ENCODE measurements around the gene EXOC3L1. TPM values are rescaled to one million over a fixed set of nuclear protein-coding genes. Genes with fewer than 3 reads are reported as not detected.

The EXOC3L1 gene
- polyA plus RNA-seq, 2 donors: 1.2 to 1.5 TPM

- H3K36me3 ChIP-seq (ENCODE audit: control insufficient read depth in 2 of 2, insufficient read depth in 2 of 2, low read length in 1 of 2): no peaks in the 10 kb centered on the region
- 5 to 7% methylated on average over 45 to 59 of the region's 59 CpGs for WGBS, 2 donors
- no peaks in the 10 kb centered on the region for H3K9me3 ChIP-seq (ENCODE audit: control insufficient read depth in 2 of 2, insufficient read depth in 1 of 2, low read depth in 1 of 2, low read length in 1 of 2)
- H3K4me1 ChIP-seq (ENCODE audit: control insufficient read depth in 2 of 2, insufficient read depth in 2 of 2, low read length in 1 of 2): peaks cover 9 to 16% of the 10 kb centered on the region in 2 donors
- H3K4me3 ChIP-seq (ENCODE audit: low read depth in 1 of 2, low read length in 2 of 2): peak overlapping the region; percentile 60 to 91
- H3K27ac ChIP-seq (ENCODE audit: low read depth in 2 of 2, low read length in 1 of 2): peak overlapping the region; percentile 97 to 99
- H3K27me3 ChIP-seq (ENCODE audit: control insufficient read depth in 1 of 2, insufficient read depth in 2 of 2, low read length in 2 of 2): no peaks in the 10 kb centered on the region
Measured at GRCh38 chr16:67184453-67184994, 5.4 kb downstream of the EXOC3L1 start.

- Histone ChIP-seq H3K4me3 (ENCODE audit: low read depth in 1 of 2, low read length in 2 of 2) (peak within 1 kb of the TSS; percentile 60 to 91), H3K27ac (ENCODE audit: low read depth in 2 of 2, low read length in 1 of 2) (peak within 1 kb of the TSS; percentile 97 to 99), H3K27me3 (ENCODE audit: control insufficient read depth in 1 of 2, insufficient read depth in 2 of 2, low read length in 2 of 2) (no peaks in the 10 kb centered on the region), H3K36me3 (ENCODE audit: control insufficient read depth in 2 of 2, insufficient read depth in 2 of 2, low read length in 1 of 2) (no peaks in the 10 kb centered on the region), H3K9me3 (ENCODE audit: control insufficient read depth in 2 of 2, insufficient read depth in 1 of 2, low read depth in 1 of 2, low read length in 1 of 2) (no peaks in the 10 kb centered on the region), H3K4me1 (ENCODE audit: control insufficient read depth in 2 of 2, insufficient read depth in 2 of 2, low read length in 1 of 2) (peaks cover 9 to 21% of the 10 kb centered on the region in 2 donors)
- 0% methylated on average over 69 to 77 of the region's 77 CpGs for WGBS, 2 donors
Measured at GRCh38 chr16:67183627-67184452, 6.1 kb downstream of the EXOC3L1 start, which contains the start of gene MATCAP1. Gene MATCAP1, minus strand, starts transcription at chr16:67183963. Its CDS starts 3,353 bp downstream, at chr16:67180610.

- H3K27me3 ChIP-seq (ENCODE audit: control insufficient read depth in 1 of 2, insufficient read depth in 2 of 2, low read length in 2 of 2): no peaks in the 10 kb centered on the region
- H3K36me3 ChIP-seq (ENCODE audit: control insufficient read depth in 2 of 2, insufficient read depth in 2 of 2, low read length in 1 of 2): no peaks in the 10 kb centered on the region
- H3K27ac ChIP-seq (ENCODE audit: low read depth in 2 of 2, low read length in 1 of 2): peak overlapping the region; percentile 97 to 99
- WGBS, 2 donors: 7 to 10% methylated on average over 11 of the region's 11 CpGs
- H3K4me1 ChIP-seq (ENCODE audit: control insufficient read depth in 2 of 2, insufficient read depth in 2 of 2, low read length in 1 of 2): peaks cover 9 to 27% of the 10 kb centered on the region in 2 donors
- H3K4me3 ChIP-seq (ENCODE audit: low read depth in 1 of 2, low read length in 2 of 2): peak overlapping the region; percentile 60 to 91
- no peaks in the 10 kb centered on the region for H3K9me3 ChIP-seq (ENCODE audit: control insufficient read depth in 2 of 2, insufficient read depth in 1 of 2, low read depth in 1 of 2, low read length in 1 of 2)
Measured at GRCh38 chr16:67183284-67183626, 6.7 kb downstream of the EXOC3L1 start.

- H3K27ac ChIP-seq (ENCODE audit: low read depth in 2 of 2, low read length in 1 of 2): no peak overlapping the region
- no peaks in the 10 kb centered on the region for H3K27me3 ChIP-seq (ENCODE audit: control insufficient read depth in 1 of 2, insufficient read depth in 2 of 2, low read length in 2 of 2)
- H3K9me3 ChIP-seq (ENCODE audit: control insufficient read depth in 2 of 2, insufficient read depth in 1 of 2, low read depth in 1 of 2, low read length in 1 of 2): no peaks in the 10 kb centered on the region
- H3K4me1 ChIP-seq (ENCODE audit: control insufficient read depth in 2 of 2, insufficient read depth in 2 of 2, low read length in 1 of 2): peaks cover 12 to 35% of the 10 kb centered on the region in 2 donors
- no peaks in the 10 kb centered on the region for H3K36me3 ChIP-seq (ENCODE audit: control insufficient read depth in 2 of 2, insufficient read depth in 2 of 2, low read length in 1 of 2)
- H3K4me3 ChIP-seq (ENCODE audit: low read depth in 1 of 2, low read length in 2 of 2): no peak overlapping the region
- 81 to 95% methylated on average over 2 of the region's 2 CpGs for WGBS, 2 donors
Measured at GRCh38 chr16:67182288-67182687, 7.6 kb downstream of the EXOC3L1 start.

GRCh38 chr16:67181346-67181745 is 8.6 kb downstream of the EXOC3L1 start:
- Histone ChIP-seq H3K4me3 (ENCODE audit: low read depth in 1 of 2, low read length in 2 of 2) (no peak overlapping the region), H3K27ac (ENCODE audit: low read depth in 2 of 2, low read length in 1 of 2) (peak overlapping the region; percentile 41 to 44), H3K4me1 (ENCODE audit: control insufficient read depth in 2 of 2, insufficient read depth in 2 of 2, low read length in 1 of 2) (peaks cover 12 to 35% of the 10 kb centered on the region in 2 donors), H3K27me3 (ENCODE audit: control insufficient read depth in 1 of 2, insufficient read depth in 2 of 2, low read length in 2 of 2) (no peaks in the 10 kb centered on the region), H3K36me3 (ENCODE audit: control insufficient read depth in 2 of 2, insufficient read depth in 2 of 2, low read length in 1 of 2) (no peaks in the 10 kb centered on the region), H3K9me3 (ENCODE audit: control insufficient read depth in 2 of 2, insufficient read depth in 1 of 2, low read depth in 1 of 2, low read length in 1 of 2) (no peaks in the 10 kb centered on the region)
- 29 to 30% methylated on average over 2 of the region's 2 CpGs for WGBS, 2 donors

GRCh38 chr16:67180166-67180565 is 9.8 kb downstream of the EXOC3L1 start:
- Histone ChIP-seq H3K9me3 (ENCODE audit: control insufficient read depth in 2 of 2, insufficient read depth in 1 of 2, low read depth in 1 of 2, low read length in 1 of 2) (no peaks in the 10 kb centered on the region), H3K4me1 (ENCODE audit: control insufficient read depth in 2 of 2, insufficient read depth in 2 of 2, low read length in 1 of 2) (peaks cover 10 to 36% of the 10 kb centered on the region in 2 donors), H3K36me3 (ENCODE audit: control insufficient read depth in 2 of 2, insufficient read depth in 2 of 2, low read length in 1 of 2) (peaks cover 0 to 3% of the 10 kb centered on the region in 2 donors), H3K27ac (ENCODE audit: low read depth in 2 of 2, low read length in 1 of 2) (no peak overlapping the region), H3K27me3 (ENCODE audit: control insufficient read depth in 1 of 2, insufficient read depth in 2 of 2, low read length in 2 of 2) (no peaks in the 10 kb centered on the region), H3K4me3 (ENCODE audit: low read depth in 1 of 2, low read length in 2 of 2) (no peak overlapping the region)
- 88 to 92% methylated on average over 16 of the region's 16 CpGs for WGBS, 2 donors

GRCh38 chr16:67179421-67180080 is 10.4 kb downstream of the EXOC3L1 start:
- no peak overlapping the region for H3K4me3 ChIP-seq (ENCODE audit: low read depth in 1 of 2, low read length in 2 of 2)
- H3K27ac ChIP-seq (ENCODE audit: low read depth in 2 of 2, low read length in 1 of 2): peak overlapping the region; percentile 83 to 89
- H3K36me3 ChIP-seq (ENCODE audit: control insufficient read depth in 2 of 2, insufficient read depth in 2 of 2, low read length in 1 of 2): peaks cover 0 to 3% of the 10 kb centered on the region in 2 donors
- H3K9me3 ChIP-seq (ENCODE audit: control insufficient read depth in 2 of 2, insufficient read depth in 1 of 2, low read depth in 1 of 2, low read length in 1 of 2): no peaks in the 10 kb centered on the region
- peaks cover 9 to 35% of the 10 kb centered on the region in 2 donors for H3K4me1 ChIP-seq (ENCODE audit: control insufficient read depth in 2 of 2, insufficient read depth in 2 of 2, low read length in 1 of 2)
- H3K27me3 ChIP-seq (ENCODE audit: control insufficient read depth in 1 of 2, insufficient read depth in 2 of 2, low read length in 2 of 2): no peaks in the 10 kb centered on the region
- 70 to 77% methylated on average over 13 of the region's 13 CpGs for WGBS, 2 donors

GRCh38 chr16:67177743-67178699 is 11.9 kb downstream of the EXOC3L1 start:
- H3K27ac ChIP-seq (ENCODE audit: low read depth in 2 of 2, low read length in 1 of 2): peak overlapping the region; percentile 83 to 89
- peaks cover 0 to 3% of the 10 kb centered on the region in 2 donors for H3K36me3 ChIP-seq (ENCODE audit: control insufficient read depth in 2 of 2, insufficient read depth in 2 of 2, low read length in 1 of 2)
- H3K9me3 ChIP-seq (ENCODE audit: control insufficient read depth in 2 of 2, insufficient read depth in 1 of 2, low read depth in 1 of 2, low read length in 1 of 2): no peaks in the 10 kb centered on the region
- peak overlapping the region; percentile 50 to 55 for H3K4me3 ChIP-seq (ENCODE audit: low read depth in 1 of 2, low read length in 2 of 2)
- peaks cover 9 to 35% of the 10 kb centered on the region in 2 donors for H3K4me1 ChIP-seq (ENCODE audit: control insufficient read depth in 2 of 2, insufficient read depth in 2 of 2, low read length in 1 of 2)
- H3K27me3 ChIP-seq (ENCODE audit: control insufficient read depth in 1 of 2, insufficient read depth in 2 of 2, low read length in 2 of 2): no peaks in the 10 kb centered on the region
- 4 to 5% methylated on average over 51 to 73 of the region's 73 CpGs for WGBS, 2 donors

- H3K27ac ChIP-seq (ENCODE audit: low read depth in 2 of 2, low read length in 1 of 2): no peak overlapping the region
- peaks cover 0 to 3% of the 10 kb centered on the region in 2 donors for H3K36me3 ChIP-seq (ENCODE audit: control insufficient read depth in 2 of 2, insufficient read depth in 2 of 2, low read length in 1 of 2)
- 59 to 75% methylated on average over 12 of the region's 12 CpGs for WGBS, 2 donors
- no peak overlapping the region for H3K4me3 ChIP-seq (ENCODE audit: low read depth in 1 of 2, low read length in 2 of 2)
- no peaks in the 10 kb centered on the region for H3K9me3 ChIP-seq (ENCODE audit: control insufficient read depth in 2 of 2, insufficient read depth in 1 of 2, low read depth in 1 of 2, low read length in 1 of 2)
- H3K27me3 ChIP-seq (ENCODE audit: control insufficient read depth in 1 of 2, insufficient read depth in 2 of 2, low read length in 2 of 2): no peaks in the 10 kb centered on the region
- peaks cover 9 to 35% of the 10 kb centered on the region in 2 donors for H3K4me1 ChIP-seq (ENCODE audit: control insufficient read depth in 2 of 2, insufficient read depth in 2 of 2, low read length in 1 of 2)
Measured at GRCh38 chr16:67176662-67177061, 13.3 kb downstream of the EXOC3L1 start.

Data from esophagus (tissue), 2 donors.